ENCODE measurements around the gene DDX5. TPM values are rescaled to one million over a fixed set of nuclear protein-coding genes. Genes with fewer than 3 reads are reported as not detected.

DDX5 gene
- total and polyA plus RNA-seq, 2 donors (not counting 3 experiments of a cell fraction or from before 2014, with no cell fraction given) = 1,027 to 2,040 TPM

GRCh38 chr17:64496786-64497564 is 9.1 kb downstream of the DDX5 start, which contains the start of gene POLG2:
POLG2 (minus strand) TSS chr17:64497054; CDS start chr17:64496968, 86 bp downstream.
- Histone ChIP-seq H3K79me2 (ENCODE audit: control insufficient read depth, insufficient read depth, low read length) (peaks cover 45% of the 10 kb centered on the region), H4K20me1 (replicated peaks; ENCODE audit: control insufficient read depth, extremely low read depth, insufficient read depth, low read length) (peaks cover 18% of the 10 kb centered on the region), H3K27ac (ENCODE audit: insufficient read depth, low read depth, low read length) (peak within 1 kb of the TSS; percentile 73), H3K4me2 (ENCODE audit: insufficient read depth, low read length) (peak within 1 kb of the TSS; percentile 84), H3K27me3 (ENCODE audit: control insufficient read depth in 2 of 2, insufficient read depth in 2 of 2, low read length in 2 of 2) (no peaks in the 10 kb centered on the region), H3K4me3 (replicated peaks in 1 of 3; ENCODE audit: insufficient read depth in 1 of 3, low read depth in 1 of 3, low read length in 3 of 3) (peak within 1 kb of the TSS; percentile 33 to 75 (median 66)), H2AFZ (ENCODE audit: low read depth, low read length) (peak within 1 kb of the TSS; percentile 58), H3K36me3 (ENCODE audit: control insufficient read depth in 2 of 2, extremely low read depth in 1 of 2, insufficient read depth in 2 of 2, low read length in 2 of 2) (peaks cover 30 to 46% of the 10 kb centered on the region in 2 experiments), H3K9me1 (replicated peaks; ENCODE audit: control insufficient read depth, extremely low read depth, insufficient read depth, low read length) (no peaks in the 10 kb centered on the region), H3K9me3 (replicated peaks; ENCODE audit: control insufficient read depth, insufficient read depth, low read length) (no peaks in the 10 kb centered on the region), H3K9ac (replicated peaks; ENCODE audit: extremely low read depth, insufficient read depth, low read length) (peak within 1 kb of the TSS; percentile 54), H3K4me1 (ENCODE audit: control insufficient read depth, extremely low read depth, insufficient read depth, low read length) (peaks cover 54% of the 10 kb centered on the region)
- DNase-seq (ENCODE audit: low read depth, low spot score) = peak; percentile 95
- ChIA-PET POLR2A (interaction anchor here (1.1 to 2.1 kb wide), 3 partner anchors 9 to 76 kb away, joined by 3 to 37 read pairs (median 8); partner anchors contain the start of genes CEP95 and DDX5), CTCF (interaction anchor here (1.0 to 4.5 kb wide), 3 partner anchors 8 to 77 kb away, joined by 4 to 39 read pairs (median 4); partner anchors contain the start of genes CEP95 and DDX5)
- intact Hi-C loops (cut with micrococcal nuclease) = loop anchor here (1.0 to 5.0 kb wide), 2 partner anchors 8 to 170 kb away; no protein-coding TSS in a partner anchor
- FAIRE-seq = peak; percentile 86
- BruUV-seq (replicated peaks) = TSS peak; percentile 89
- dilution Hi-C loops (cut with MboI; ENCODE audit: extremely low pct_ligation_motif_present, low sequenced_read_pairs) = no loop called here
- TF ChIP-seq CTCF (IDR thresholded peaks at IDR 0.05; ENCODE audit: extremely low read depth in 1 of 2, insufficient read depth in 1 of 2, low read depth in 1 of 2, low read length in 2 of 2) (peak; percentile 36 to 44), GATA2 (IDR thresholded peaks at IDR 0.05; ENCODE audit: insufficient read depth, insufficient read length, low read depth, low read length) (no peak), POLR2AphosphoS5 (IDR thresholded peaks at IDR 0.05; ENCODE audit: insufficient read depth, low read depth, low read length) (peak; percentile 100), MYC (IDR thresholded peaks at IDR 0.05; ENCODE audit: low read depth, low read length) (peak; percentile 77), JUN (IDR thresholded peaks at IDR 0.05; ENCODE audit: borderline replicate concordance, insufficient read depth, insufficient read length, low read depth) (no peak), FOS (IDR thresholded peaks at IDR 0.05; ENCODE audit: borderline replicate concordance, insufficient read depth, low read length) (no peak), EZH2 (IDR thresholded peaks at IDR 0.05; ENCODE audit: borderline replicate concordance, low read depth, low read length, severe bottlenecking) (no peak), POLR2A (IDR thresholded peaks at IDR 0.05; ENCODE audit: low read depth, low read length) (peak; percentile 97), MAX (IDR thresholded peaks at IDR 0.05; ENCODE audit: insufficient read depth, insufficient read length) (peak; percentile 28)

Data from endothelial cell of umbilical vein (primary cell).